NCI-H774 (cell line): ENCODE results near the gene HEPN1.

Experiments
- DNase-seq: peaks from one replicate; lab custom pipeline; 2025; lab: John Stamatoyannopoulos, UW

HEPN1 gene

GRCh38 chr11:124884869-124885479 lies 34.1 kb upstream of the HEPN1 start:
- DNase-seq = no peak

DNA sequence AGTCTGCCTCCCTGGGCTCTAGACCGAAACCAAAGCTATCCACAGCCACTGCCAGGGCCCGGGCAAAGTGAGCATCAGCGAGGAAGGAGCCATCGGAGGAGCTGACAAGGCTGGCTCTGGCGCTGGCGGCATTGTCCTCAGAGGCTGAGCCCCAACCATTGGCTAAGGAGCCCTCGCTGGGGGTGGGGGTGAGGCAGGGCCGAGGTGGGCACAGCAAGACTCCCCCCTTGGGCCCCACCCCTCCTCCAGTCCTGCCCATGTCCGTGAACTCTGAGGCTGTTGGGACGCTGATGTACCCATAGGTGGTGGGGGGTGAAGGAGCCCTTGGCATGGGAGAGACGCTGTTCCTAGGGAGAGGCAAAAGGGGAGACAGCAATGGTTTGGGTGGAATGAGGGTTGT lies 32.6 kb upstream of the HEPN1 start:
- no peak for DNase-seq

DNA sequence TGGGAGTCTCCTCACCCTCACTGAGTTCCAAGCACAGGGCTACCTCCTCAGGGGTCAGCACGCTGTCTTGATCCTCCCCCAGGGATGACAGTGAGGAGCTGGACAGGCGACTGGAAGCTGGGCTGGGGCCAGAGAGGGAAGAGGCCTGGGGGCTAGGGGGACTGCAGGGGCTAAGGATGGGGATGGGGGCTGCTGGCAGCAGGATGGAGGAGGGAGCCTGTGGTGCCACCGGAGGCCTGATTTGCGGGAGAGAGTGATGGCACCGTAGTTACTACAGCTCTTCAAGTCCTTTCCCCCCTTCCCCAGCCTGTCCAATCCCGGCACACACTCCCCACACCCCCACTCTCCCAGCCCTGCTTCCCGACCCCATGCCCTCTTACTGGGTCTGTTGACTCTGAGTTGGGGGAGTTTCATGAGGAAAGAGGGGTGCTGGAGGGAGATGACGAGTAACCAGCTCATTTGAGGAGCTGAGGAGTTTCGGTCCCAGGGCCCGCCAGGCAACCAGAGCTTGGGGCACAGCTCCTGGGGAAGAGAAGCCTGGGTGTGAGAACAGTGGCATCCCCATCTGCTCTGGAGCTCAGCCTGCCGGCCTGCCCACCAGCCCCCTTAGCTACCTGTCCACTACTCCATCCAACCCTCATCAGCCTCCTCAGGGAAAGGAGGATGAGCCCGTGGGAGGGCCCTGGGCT lies 31.9 kb upstream of the HEPN1 start:
- DNase-seq = no peak

DNA sequence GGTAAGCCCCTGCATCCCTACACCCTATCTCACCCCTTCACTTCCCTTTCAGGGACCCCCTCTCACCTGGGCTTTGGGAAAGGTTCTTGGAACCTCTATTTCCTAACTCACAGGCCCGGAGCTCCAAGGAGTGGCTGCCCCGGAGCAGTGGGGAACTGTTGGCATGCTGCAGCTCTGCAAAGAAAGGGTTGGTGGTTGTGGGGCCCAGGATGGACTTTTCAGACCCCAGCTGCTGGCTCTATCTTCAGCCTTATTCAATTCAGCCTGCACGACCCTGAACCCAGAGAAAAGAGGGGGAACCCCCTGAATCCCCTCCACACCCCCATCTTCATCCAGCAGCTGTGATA lies 31.4 kb upstream of the HEPN1 start:
- DNase-seq = no peak

GRCh38 chr11:124889191-124890091 lies 29.6 kb upstream of the HEPN1 start:
- DNase-seq = no peak

DNA sequence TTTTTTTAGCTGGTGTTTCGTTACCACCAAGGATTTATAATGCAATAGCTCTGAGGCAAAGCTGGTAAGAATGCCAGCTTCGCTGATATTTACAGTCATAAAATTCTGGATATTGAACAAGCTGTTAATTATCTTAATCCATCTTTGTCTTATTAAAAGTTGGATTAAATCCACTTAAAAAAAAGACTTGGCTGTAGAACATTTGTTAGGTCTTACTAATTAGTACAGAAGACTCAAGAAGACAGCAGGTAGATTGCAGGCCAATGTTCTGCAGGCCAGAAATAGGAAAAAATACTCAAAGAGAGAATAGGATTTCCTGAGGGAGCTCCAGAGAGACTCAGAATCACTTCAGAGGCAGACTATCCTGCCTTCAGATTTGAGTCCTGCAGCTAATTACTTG lies 28.9 kb upstream of the HEPN1 start:
- no peak for DNase-seq

- no peak for DNase-seq
Observed at GRCh38 chr11:124890683-124891372, 28.2 kb upstream of the HEPN1 start.

DNA sequence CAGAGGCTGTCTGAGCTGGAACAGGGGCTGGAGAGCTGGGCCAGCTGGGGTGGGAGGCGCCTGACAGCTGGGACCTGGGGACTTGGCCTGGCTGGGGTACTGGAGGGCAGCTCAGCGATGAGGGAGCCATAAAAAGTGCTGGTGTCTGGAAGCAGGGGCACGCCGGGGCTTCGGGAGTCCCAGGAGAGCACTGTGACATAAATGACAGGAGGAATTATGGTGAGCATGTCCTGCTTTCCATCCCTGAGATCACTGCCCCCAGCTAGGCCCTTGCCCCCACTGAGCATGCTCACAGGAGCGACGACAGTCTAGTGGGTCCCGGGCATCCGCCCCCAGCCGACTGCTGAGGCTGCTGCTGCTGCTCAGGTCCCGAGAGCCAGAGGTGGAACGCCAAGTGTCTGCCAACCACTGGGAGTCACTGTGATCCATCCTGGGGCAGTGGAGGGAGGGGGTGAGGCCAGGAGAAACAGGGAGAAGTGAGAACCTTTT lies 27.6 kb upstream of the HEPN1 start:
- DNase-seq = no peak

GRCh38 chr11:124892146-124892545 lies 26.9 kb upstream of the HEPN1 start:
- no peak for DNase-seq

GRCh38 chr11:124892750-124893454 lies 26.1 kb upstream of the HEPN1 start:
- DNase-seq = no peak

- DNase-seq = no peak
Observed at GRCh38 chr11:124893781-124894401, 25.2 kb upstream of the HEPN1 start.

DNA sequence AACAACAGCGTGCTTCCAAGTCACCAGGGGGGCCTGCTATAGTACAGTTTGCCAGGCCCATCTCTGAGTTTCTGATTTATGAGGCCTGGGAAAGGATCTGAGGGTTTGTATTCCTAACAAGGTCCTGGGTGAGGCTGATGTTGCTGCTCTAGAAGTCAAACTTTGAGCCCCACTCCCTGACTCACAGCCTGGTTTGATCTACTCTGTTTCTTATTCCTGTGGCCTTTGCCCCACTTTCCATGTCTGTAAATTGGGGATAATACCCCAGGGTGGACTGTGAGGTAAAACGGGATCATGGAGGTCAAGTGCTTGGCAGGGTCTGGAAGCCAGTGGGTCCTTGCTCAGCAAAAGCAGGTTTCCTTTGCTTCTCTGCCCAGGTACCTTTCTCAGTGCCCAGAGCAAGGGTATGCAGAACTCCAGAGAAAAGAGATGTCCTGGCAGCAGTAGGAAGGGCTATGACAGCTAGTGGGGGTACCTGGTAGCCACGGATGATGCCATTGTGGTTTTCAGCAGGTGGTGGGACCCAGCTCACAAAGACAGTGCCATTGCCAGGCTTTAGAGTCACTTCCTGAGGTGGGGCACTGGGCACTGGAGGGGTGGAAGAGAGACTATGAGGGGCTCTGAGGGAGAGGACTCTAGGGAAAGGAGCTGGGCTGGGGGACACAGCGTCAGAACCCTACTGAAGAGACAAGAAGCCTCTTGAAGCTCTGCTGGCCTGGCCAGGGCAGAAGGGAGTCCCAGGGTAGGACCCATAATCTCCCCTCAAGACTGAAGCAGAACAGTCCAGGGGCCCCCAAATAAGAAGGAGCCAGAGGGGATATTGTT lies 24.2 kb upstream of the HEPN1 start:
- no peak for DNase-seq

DNA sequence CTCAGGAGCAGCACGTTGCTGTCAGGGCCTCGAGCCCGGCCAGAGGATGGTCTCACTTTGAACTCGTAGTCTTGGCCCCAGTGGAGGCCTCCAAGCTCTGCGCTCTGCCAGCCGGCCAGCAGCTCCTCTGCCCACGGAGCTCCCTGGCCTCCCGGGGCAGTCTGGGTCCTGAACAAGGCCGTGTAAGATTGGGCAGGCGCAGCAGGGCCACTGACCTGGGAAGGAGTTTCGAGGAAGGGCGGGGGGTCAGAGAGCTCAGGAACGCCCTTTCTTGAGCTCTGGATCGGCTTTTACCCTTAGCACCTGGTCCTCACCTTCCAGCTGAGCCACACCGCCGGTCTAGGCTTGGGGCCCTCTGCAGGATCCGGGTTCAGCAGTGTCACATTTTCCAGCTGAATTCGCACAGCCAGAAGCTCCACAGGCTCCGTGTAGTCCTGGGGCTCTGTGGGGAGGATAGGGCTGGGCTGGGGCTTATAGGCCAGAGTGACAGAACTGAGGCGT lies 23.5 kb upstream of the HEPN1 start:
- DNase-seq = no peak

- no peak for DNase-seq
Observed at GRCh38 chr11:124896071-124896750, 22.8 kb upstream of the HEPN1 start.

- no peak for DNase-seq
Observed at GRCh38 chr11:124896821-124897391, 22.1 kb upstream of the HEPN1 start.

- no peak for DNase-seq
Observed at GRCh38 chr11:124897674-124898262, 21.3 kb upstream of the HEPN1 start, which contains the start of gene ROBO4. ROBO4 (minus strand) TSS chr11:124897865; CDS start chr11:124897795, 70 bp downstream.

- no peak for DNase-seq
Observed at GRCh38 chr11:124898263-124898680, 20.8 kb upstream of the HEPN1 start.

GRCh38 chr11:124898711-124899110 lies 20.3 kb upstream of the HEPN1 start:
- no peak for DNase-seq
